IMR-90 (cell line): ENCODE data around the gene TSPAN1. TPM values are rescaled to one million over a fixed set of nuclear protein-coding genes. Genes with fewer than 3 reads are reported as not detected.

ENCODE experiments used
- ATAC-seq: fragments of 200-7000 bp; cut with Tn5 transposase; 2 replicates; pipeline ENCODE4 v1.9.1; 2020; ENCODE audit warnings: low read depth, mild to moderate bottlenecking, moderate library complexity
- BruUV-seq: library from RNA; stranded (reverse); fragments of 400-500 nt; replicated peaks from 2 replicates; lab custom pipeline; 2021; lab: Mats Ljungman, UMichigan
- CTCF ChIA-PET: fragments of 300-600 bp; formaldehyde crosslinking; extraction: SDS; loops from one replicate; lab custom pipeline; 2021; ENCODE audit warnings: antibody characterized with exemption; lab: Yijun Ruan, JAX
- POLR2A ChIA-PET: fragments of 300-600 bp; sonication (Branson Sonifier 250); formaldehyde crosslinking; loops from one replicate; lab custom pipeline; 2022; ENCODE audit warnings: antibody characterized with exemption; ENCODE audit not compliant: unreplicated experiment; lab: Charles Lee
- DNase-seq: peaks from one replicate; pipeline ENCODE4 v3.0.0; 2013
- H2AFZ ChIP-seq: replicated peaks from 2 replicates; pipeline ENCODE3; 2013; ENCODE audit warnings: low read length, mild to moderate bottlenecking; ENCODE audit not compliant: poor library complexity
- H2AK5ac ChIP-seq: 2 replicates; pipeline ENCODE4 v1.6.1; 2013; ENCODE audit warnings: low read depth, low read length, inconsistent platforms
- H2AK9ac ChIP-seq: replicated peaks from 2 replicates; pipeline ENCODE3; 2013; ENCODE audit warnings: mild to moderate bottlenecking, low read depth, low read length, moderate library complexity; ENCODE audit not compliant: poor library complexity
- H2BK120ac ChIP-seq: 2 replicates; pipeline ENCODE4 v1.6.1; 2013; ENCODE audit warnings: low read depth, low read length, inconsistent platforms
- H2BK15ac ChIP-seq: 3 replicates; pipeline ENCODE4 v1.6.1; 2013; ENCODE audit warnings: low read depth, low read length, inconsistent platforms
- H2BK20ac ChIP-seq: 2 replicates; pipeline ENCODE4 v1.6.1; 2013; ENCODE audit warnings: low read depth, mild to moderate bottlenecking, inconsistent platforms, low read length, moderate library complexity
- H2BK5ac ChIP-seq: 2 replicates; pipeline ENCODE4 v1.6.1; 2013; ENCODE audit warnings: mild to moderate bottlenecking, low read depth, low read length, inconsistent platforms; ENCODE audit not compliant: poor library complexity, severe bottlenecking
- H3K14ac ChIP-seq: replicated peaks from 2 replicates; pipeline ENCODE4 v1.6.1; 2013; ENCODE audit warnings: low read depth, low read length, inconsistent platforms
- H3K18ac ChIP-seq: 2 replicates; pipeline ENCODE4 v1.6.1; 2013; ENCODE audit warnings: low read depth, low read length, control low read depth
- H3K23ac ChIP-seq: 2 replicates; pipeline ENCODE4 v1.6.1; 2013; ENCODE audit warnings: low read depth, low read length, inconsistent platforms
- H3K27ac ChIP-seq: 2 replicates; pipeline ENCODE4 v1.5.1; 2013; ENCODE audit warnings: mild to moderate bottlenecking, control low read depth, low read length; ENCODE audit not compliant: insufficient read depth
- H3K27me3 ChIP-seq: 2 replicates; pipeline ENCODE4 v1.6.1; 2013; ENCODE audit warnings: low read length; ENCODE audit not compliant: control insufficient read depth, insufficient read depth
- H3K36me3 ChIP-seq: 2 replicates; pipeline ENCODE4 v1.6.1; 2013; ENCODE audit warnings: low read length, mixed read lengths; ENCODE audit not compliant: control insufficient read depth, insufficient read depth
- H3K4ac ChIP-seq: 2 replicates; pipeline ENCODE4 v1.6.1; 2013; ENCODE audit warnings: low read depth, low read length, inconsistent platforms
- H3K4me1 ChIP-seq: 2 replicates; pipeline ENCODE4 v1.6.1; 2013; ENCODE audit warnings: low read length, mixed read lengths; ENCODE audit not compliant: control insufficient read depth, insufficient read depth
- H3K4me2 ChIP-seq: 2 replicates; pipeline ENCODE4 v1.6.1; 2013; ENCODE audit warnings: low read depth, mild to moderate bottlenecking, control low read depth, low read length, moderate library complexity
- H3K4me3 ChIP-seq: 2 replicates; pipeline ENCODE4 v1.5.1; 2013; ENCODE audit warnings: low read depth, mild to moderate bottlenecking, control low read depth, low read length, moderate library complexity; ENCODE audit not compliant: insufficient read depth
- H3K56ac ChIP-seq: 2 replicates; pipeline ENCODE4 v1.6.1; 2013; ENCODE audit warnings: low read length, inconsistent platforms; ENCODE audit not compliant: insufficient read depth; ENCODE audit errors: extremely low read depth
- H3K79me1 ChIP-seq, 2 experiments: 2 replicates each; pipeline ENCODE4 v1.6.1; 2013; ENCODE audit warnings: low read length in 2 of 2, inconsistent platforms in 1 of 2, low read depth in 1 of 2
- H3K9ac ChIP-seq: 2 replicates; pipeline ENCODE4 v1.6.1; 2013; ENCODE audit warnings: low read depth, low read length, control low read depth
- H3K9me1 ChIP-seq: 2 replicates; pipeline ENCODE4 v1.6.1; 2013; ENCODE audit warnings: low read length, inconsistent platforms; ENCODE audit not compliant: insufficient read depth
- H3K9me3 ChIP-seq: 2 replicates; pipeline ENCODE4 v1.6.1; 2013; ENCODE audit warnings: low read length; ENCODE audit not compliant: control insufficient read depth, insufficient read depth
- H4K20me1 ChIP-seq: 2 replicates; pipeline ENCODE4 v1.6.1; 2013; ENCODE audit warnings: low read length, inconsistent platforms; ENCODE audit not compliant: insufficient read depth
- H4K5ac ChIP-seq: 2 replicates; pipeline ENCODE4 v1.6.1; 2013; ENCODE audit warnings: mild to moderate bottlenecking, low read depth, low read length, control low read depth
- H4K8ac ChIP-seq, 2 experiments: 2 replicates each; pipeline ENCODE4 v1.6.1; 2013; ENCODE audit warnings: low read depth in 2 of 2, low read length in 2 of 2, control low read depth in 1 of 2, inconsistent platforms in 1 of 2
- H4K91ac ChIP-seq: 2 replicates; pipeline ENCODE4 v1.6.1; 2013; ENCODE audit warnings: low read depth, low read length, inconsistent platforms; ENCODE audit not compliant: insufficient read depth
- BHLHE40 ChIP-seq: fragments of 150-350 bp; IDR thresholded peaks from 2 replicates; pipeline ENCODE4 v1.6.1; 2016; ENCODE audit warnings: mild to moderate bottlenecking, low read depth, low read length
- CEBPB ChIP-seq: IDR thresholded peaks from 2 replicates; pipeline ENCODE4 v1.6.1; 2012; ENCODE audit warnings: low read depth, low read length, improper control_type of control experiment
- CHD1 ChIP-seq: IDR thresholded peaks from 2 replicates; pipeline ENCODE4 v1.6.1; 2012; ENCODE audit warnings: low read depth, low read length, improper control_type of control experiment
- FOS ChIP-seq: fragments of 150-350 bp; IDR thresholded peaks from 2 replicates; pipeline ENCODE4 v1.6.1; 2016; ENCODE audit warnings: low read depth, low read length
- MAFK ChIP-seq: IDR thresholded peaks from 2 replicates; pipeline ENCODE4 v1.6.1; 2012; ENCODE audit warnings: low read depth, low read length, improper control_type of control experiment
- MAZ ChIP-seq: IDR thresholded peaks from 2 replicates; pipeline ENCODE4 v1.6.1; 2012; ENCODE audit warnings: low read depth, mild to moderate bottlenecking, low read length, improper control_type of control experiment, moderate library complexity, borderline replicate concordance
- MXI1 ChIP-seq: IDR thresholded peaks from 2 replicates; pipeline ENCODE4 v1.6.1; 2012; ENCODE audit warnings: low read depth, mild to moderate bottlenecking, low read length, moderate library complexity, borderline replicate concordance
- NFE2L2 ChIP-seq: fragments of 150-350 bp; IDR thresholded peaks from 2 replicates; pipeline ENCODE4 v1.6.1; 2016; ENCODE audit warnings: low read depth, mild to moderate bottlenecking, low read length
- POLR2A ChIP-seq: IDR thresholded peaks from 2 replicates; pipeline ENCODE4 v1.6.1; 2012; ENCODE audit warnings: mild to moderate bottlenecking, low read depth, low read length
- RAD21 ChIP-seq: IDR thresholded peaks from 2 replicates; pipeline ENCODE4 v1.6.1; 2012; ENCODE audit warnings: low read length, improper control_type of control experiment
- RCOR1 ChIP-seq: IDR thresholded peaks from 2 replicates; pipeline ENCODE4 v1.6.1; 2012; ENCODE audit warnings: mild to moderate bottlenecking, low read length, improper control_type of control experiment; ENCODE audit not compliant: insufficient replicate concordance
- RFX5 ChIP-seq: IDR thresholded peaks from 2 replicates; pipeline ENCODE4 v1.8.0; 2012; ENCODE audit warnings: low read depth, mild to moderate bottlenecking, low read length, moderate library complexity
- SMC3 ChIP-seq: fragments of 150-350 bp; IDR thresholded peaks from 2 replicates; pipeline ENCODE4 v1.6.1; 2016; ENCODE audit warnings: low read depth, mild to moderate bottlenecking, antibody characterized with exemption, low read length, moderate library complexity
- WGBS, 2 experiments: methylation state at CpG; one replicate each; pipeline versions ENCODE4 v1.1.5 to v1.1.7; 2013; ENCODE audit warnings: missing lambda C conversion rate in 2 of 2; ENCODE audit not compliant: insufficient read length in 1 of 2; ENCODE audit errors: extremely low coverage in 2 of 2; 5-methylcytosine and 5-hydroxymethylcytosine counted together
- dilution Hi-C: fragments of 300-500 bp; cut with HindIII; formaldehyde crosslinking; loops from one replicate; pipeline ENCODE4 v1.14.3; 2018; ENCODE audit warnings: low sequenced_read_pairs; ENCODE audit not compliant: unreplicated experiment
- in situ Hi-C: fragments of 300-500 bp; cut with MboI; formaldehyde crosslinking; loops from 3 replicates; pipeline ENCODE4 v1.14.3; 2019; ENCODE audit warnings: low sequenced_read_pairs, inconsistent platforms, mixed read lengths
- intact Hi-C: fragments of 100-400 bp; cut with micrococcal nuclease; formaldehyde crosslinking; loops from 2 replicates; pipeline ENCODE4 v1.10.0; 2022
- polyA plus RNA-seq, 3 experiments: library from polyadenylated mRNA; depleted of rRNA; stranded (reverse); fragments of >200 nt; gene quantifications; 2 replicates each; pipeline ENCODE4 v1.2.3, GENCODE V29; 2012; ENCODE audit warnings: low replicate concordance in 1 of 3
- total RNA-seq: library from RNA; depleted of rRNA; stranded (reverse); fragments of >200 nt; gene quantifications from 2 replicates; pipeline ENCODE4 v1.2.3, GENCODE V29; 2012
- TF ChIP-seq, protein P1 (sequence below): fragments of 150-350 bp; IDR thresholded peaks from 2 replicates; pipeline ENCODE4 v1.6.1; 2016; ENCODE audit warnings: low read depth, mild to moderate bottlenecking, low read length, moderate library complexity, borderline replicate concordance
- TF ChIP-seq, protein P2 (sequence below): fragments of 150-350 bp; IDR thresholded peaks from 2 replicates; pipeline ENCODE4 v1.6.1; 2017; ENCODE audit warnings: mild to moderate bottlenecking, antibody characterized with exemption, low read length, low read depth

TSPAN1 gene
- total and polyA plus RNA-seq, 2 of the 4 experiments (the other 2 are of a cell fraction): 0.18 to 0.82 TPM

- ATAC-seq (peak; percentile 95), DNase-seq (peak; percentile 39)
- POLR2A ChIA-PET: interaction anchor here (0.6 to 1.1 kb wide), 2 partner anchors 66 to 71 kb away, joined by 3 read pairs; partner anchors contain the start of gene PIK3R3
- Histone ChIP-seq H2AK5ac (peak within 1 kb of the TSS; percentile 87), H2AFZ (peak within 1 kb of the TSS; percentile 98), H3K4ac (peak within 1 kb of the TSS; percentile 98), H4K20me1 (no peaks in the 10 kb centered on the region), H3K9ac (peak within 1 kb of the TSS; percentile 98), H3K36me3 (peaks cover 16% of the 10 kb centered on the region), H2AK9ac (peak within 1 kb of the TSS; percentile 100), H3K23ac (peak within 1 kb of the TSS; percentile 99), H4K5ac (peak within 1 kb of the TSS; percentile 90), H3K9me3 (no peaks in the 10 kb centered on the region), H2BK5ac (peak within 1 kb of the TSS; percentile 72), H3K56ac (peak within 1 kb of the TSS; percentile 82), H3K18ac (peak within 1 kb of the TSS; percentile 52), H2BK20ac (peak within 1 kb of the TSS; percentile 49; the same call in 1 of the 2 replicates), H3K27ac (peak within 1 kb of the TSS; percentile 90), H3K79me1 (peaks cover 14 to 40% of the 10 kb centered on the region in 2 experiments), H3K4me3 (peak within 1 kb of the TSS; percentile 85), H3K9me1 (peaks cover 4% of the 10 kb centered on the region; the same call in 1 of the 2 replicates), H3K14ac (peak within 1 kb of the TSS; percentile 99), H2BK15ac (peak within 1 kb of the TSS; percentile 42; the same call in 1 of the 3 replicates), H3K4me1 (peaks cover 4% of the 10 kb centered on the region; the same call in 1 of the 2 replicates), H4K91ac (peak within 1 kb of the TSS; percentile 98), H3K4me2 (peak within 1 kb of the TSS; percentile 95), H2BK120ac (peak within 1 kb of the TSS; percentile 83), H3K27me3 (no peaks in the 10 kb centered on the region), H4K8ac (peak within 1 kb of the TSS; percentile 98 to 100)
- intact Hi-C loops: no loop called here
- CTCF ChIA-PET: interaction anchor here (1.6 kb wide), 2 partner anchors 17 to 25 kb away, joined by 4 to 8 read pairs; no protein-coding TSS in a partner anchor
- in situ Hi-C loops: no loop called here
- no TSS peak for BruUV-seq
- dilution Hi-C loops: loop anchor here (25.0 kb wide), 1 partner anchor 161 kb away; no protein-coding TSS in a partner anchor
- WGBS, 2 experiments: 2% methylated on average over 19 of the region's 67 CpGs; no CpG with 5 or more reads in 1 of the 2 experiments
- TF ChIP-seq CEBPB (no peak), BHLHE40 (no peak), MAFK (no peak), FOS (no peak), RCOR1 (peak; percentile 65), NFE2L2 (no peak), MXI1 (0 out of 2 replicates have a peak, but pooled peaks have one; percentile 26), CHD1 (no peak), RFX5 (no peak), RAD21 (peak; percentile 38), POLR2A (no peak; the same call in 1 of the 2 replicates), SMC3 (no peak), MAZ (0 out of 2 replicates have a peak, but pooled peaks have one; percentile 6)
- TF ChIP-seq, protein P1, sequence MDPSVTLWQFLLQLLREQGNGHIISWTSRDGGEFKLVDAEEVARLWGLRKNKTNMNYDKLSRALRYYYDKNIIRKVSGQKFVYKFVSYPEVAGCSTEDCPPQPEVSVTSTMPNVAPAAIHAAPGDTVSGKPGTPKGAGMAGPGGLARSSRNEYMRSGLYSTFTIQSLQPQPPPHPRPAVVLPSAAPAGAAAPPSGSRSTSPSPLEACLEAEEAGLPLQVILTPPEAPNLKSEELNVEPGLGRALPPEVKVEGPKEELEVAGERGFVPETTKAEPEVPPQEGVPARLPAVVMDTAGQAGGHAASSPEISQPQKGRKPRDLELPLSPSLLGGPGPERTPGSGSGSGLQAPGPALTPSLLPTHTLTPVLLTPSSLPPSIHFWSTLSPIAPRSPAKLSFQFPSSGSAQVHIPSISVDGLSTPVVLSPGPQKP: no peak
- TF ChIP-seq, protein P2, sequence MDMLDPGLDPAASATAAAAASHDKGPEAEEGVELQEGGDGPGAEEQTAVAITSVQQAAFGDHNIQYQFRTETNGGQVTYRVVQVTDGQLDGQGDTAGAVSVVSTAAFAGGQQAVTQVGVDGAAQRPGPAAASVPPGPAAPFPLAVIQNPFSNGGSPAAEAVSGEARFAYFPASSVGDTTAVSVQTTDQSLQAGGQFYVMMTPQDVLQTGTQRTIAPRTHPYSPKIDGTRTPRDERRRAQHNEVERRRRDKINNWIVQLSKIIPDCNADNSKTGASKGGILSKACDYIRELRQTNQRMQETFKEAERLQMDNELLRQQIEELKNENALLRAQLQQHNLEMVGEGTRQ: no peak
Observed at GRCh38 chr1:46197964-46198811, 23.3 kb downstream of the TSPAN1 start, which contains the start of gene POMGNT1. Gene POMGNT1 (minus strand): TSS chr1:46198434. CDS start chr1:46197821, 613 bp downstream.
